K562 (cell line): ENCODE data around the gene FAM83E. TPM values are rescaled to one million over a fixed set of nuclear protein-coding genes. Genes with fewer than 3 reads are reported as not detected.
A peak's percentile ranks its signal among the peaks of the same experiment; 100 is the strongest.

ENCODE experiments used
- CBX3 ChIP-seq, 2 experiments: IDR thresholded peaks; 1 replicate in 1 of 2; 2 replicates in 1 of 2; pipeline ENCODE4 v1.6.1; 2012; ENCODE audit warnings: inconsistent platforms in 2 of 2, low read length in 2 of 2, borderline replicate concordance in 1 of 2, control low read depth in 1 of 2
- CHD2 ChIP-seq: IDR thresholded peaks from 2 replicates; pipeline ENCODE4 v1.6.1; 2011; ENCODE audit warnings: low read depth, low read length
- E2F5 ChIP-seq: sonication (generic); formaldehyde crosslinking; IDR thresholded peaks from 2 replicates; pipeline ENCODE4 v1.8.0; 2022; ENCODE audit warnings: mild to moderate bottlenecking, missing genetic modification reagents
- ELF2 ChIP-seq: fragments of 250-450 bp; sonication (Bioruptor Pico); IDR thresholded peaks from 2 replicates; pipeline ENCODE4 v1.5.0; 2021; ENCODE audit warnings: mild to moderate bottlenecking
- FOXP1 ChIP-seq: sonication (generic); formaldehyde crosslinking; IDR thresholded peaks from 2 replicates; pipeline ENCODE4 v1.8.0; 2022; ENCODE audit warnings: mild to moderate bottlenecking, missing genetic modification reagents
- GATAD2B ChIP-seq: fragments of 450-650 bp; IDR thresholded peaks from 2 replicates; pipeline ENCODE4 v1.6.1; 2017; ENCODE audit warnings: mild to moderate bottlenecking, borderline replicate concordance
- MCM3 ChIP-seq: fragments of 450-650 bp; IDR thresholded peaks from 2 replicates; pipeline ENCODE4 v1.6.1; 2016
- MTA3 ChIP-seq: fragments of 450-650 bp; formaldehyde crosslinking; IDR thresholded peaks from 2 replicates; pipeline ENCODE4 v1.6.1; 2017; ENCODE audit warnings: mild to moderate bottlenecking, borderline replicate concordance
- MTF1 ChIP-seq: fragments of 250-450 bp; sonication (Bioruptor Pico); IDR thresholded peaks from 2 replicates; pipeline ENCODE4 v1.9.0; 2021; ENCODE audit warnings: moderate library complexity, mild to moderate bottlenecking, inconsistent platforms, borderline replicate concordance
- PRPF4 ChIP-seq: fragments of 200-400 bp; formaldehyde crosslinking; IDR thresholded peaks from one replicate; pipeline ENCODE4 v1.6.1; 2017; ENCODE audit warnings: low read length, low read depth, mild to moderate bottlenecking; ENCODE audit not compliant: insufficient read depth, poor library complexity, severe bottlenecking
- PYGO2 ChIP-seq: fragments of 450-650 bp; IDR thresholded peaks from 2 replicates; pipeline ENCODE4 v1.6.1; 2016; ENCODE audit warnings: mild to moderate bottlenecking, missing genetic modification characterization, moderate library complexity, missing compliant biosample characterization
- TRIM25 ChIP-seq: fragments of 450-650 bp; IDR thresholded peaks from 2 replicates; pipeline ENCODE4 v1.7.0; 2016; ENCODE audit warnings: borderline replicate concordance
- ZBTB49 ChIP-seq: sonication (generic); formaldehyde crosslinking; IDR thresholded peaks from 2 replicates; pipeline ENCODE4 v1.8.0; 2022; ENCODE audit warnings: missing genetic modification reagents, mild to moderate bottlenecking, borderline replicate concordance
- ZNF707 ChIP-seq: fragments of 250-450 bp; sonication (Bioruptor Pico); conservative IDR thresholded peaks from 2 replicates; pipeline ENCODE4 v1.8.0; 2022; ENCODE audit warnings: inconsistent platforms, mild to moderate bottlenecking, moderate library complexity
- polyA plus RNA-seq, 8 experiments: library from polyadenylated mRNA; depleted of rRNA in 4 of 8; stranded (reverse) in 5 of 8; unstranded in 3 of 8; fragments of >200 nt; fragmentation: Nextera tagmentation in 2 of 8; fragmentation: Illumina TruSeq in 1 of 8; extraction: Ambion mirVana in 2 of 8; extraction: Trizol in 1 of 8; gene quantifications; 2 replicates each; pipeline versions ENCODE4 v1.2.1 to v1.2.3, GENCODE V29; 2011 to 2014; ENCODE audit warnings: inconsistent platforms in 1 of 8, missing spikeins in 1 of 8
- total RNA-seq, 7 experiments: library from RNA; depleted of rRNA in 6 of 7; stranded (reverse); fragments of >200 nt in 6 of 7; fragmentation: Illumina TruSeq in 2 of 7; extraction: Trizol in 2 of 7; gene quantifications; 2 replicates each; pipeline versions ENCODE4 v1.2.1 to v1.2.3, GENCODE V29; 2011 to 2021; ENCODE audit warnings: low replicate concordance in 1 of 7
- TF ChIP-seq, protein P1 (sequence below), 3 experiments: fragments of 200-800 bp in 1 of 3; fragments of 250-450 bp in 1 of 3; fragments of 450-650 bp in 1 of 3; sonication (Bioruptor Pico) in 1 of 3; sonication (Bioruptor generic) in 1 of 3; formaldehyde crosslinking in 1 of 3; IDR thresholded peaks; 2 replicates each; pipeline versions ENCODE4 v1.6.1 to v1.8.0; 2016 to 2022; ENCODE audit warnings: mild to moderate bottlenecking in 2 of 3, missing genetic modification characterization in 2 of 3, missing compliant biosample characterization in 1 of 3, moderate library complexity in 1 of 3
- TF ChIP-seq, protein P2 (sequence below): fragments of 450-650 bp; IDR thresholded peaks from 2 replicates; pipeline ENCODE4 v1.6.1; 2017; ENCODE audit warnings: mild to moderate bottlenecking, moderate library complexity

FAM83E gene
- total and polyA plus RNA-seq, 9 of the 15 experiments (the other 6 are each of a cell fraction or from before 2014, with no cell fraction given): 0.15 to 0.87 (median 0.29) TPM; not detected in 4

GRCh38 chr19:48660852-48661710 lies 46.2 kb upstream of the FAM83E start (continued):
- TF ChIP-seq ZBTB49 (CRISPR knock-in tag) (no peak), ZNF707 (CRISPR knock-in tag) (no peak), GATAD2B (no peak), CBX3 (IDR thresholded peaks at IDR 0.05; ENCODE audit: borderline replicate concordance in 1 of 2, low read length in 2 of 2) (peak in 1 of 2 experiments; percentile 68; a peak in 1 of 3 replicates), E2F5 (CRISPR knock-in tag) (0 out of 2 replicates have a peak, but pooled peaks have one; percentile 38), ELF2 (no peak), MCM3 (no peak), TRIM25 (no peak), CHD2 (no peak), MTA3 (no peak), PYGO2 (tag) (no peak), MTF1 (CRISPR knock-in tag) (no peak), PRPF4 (no peak), FOXP1 (CRISPR knock-in tag) (no peak)
- TF ChIP-seq, protein P1, sequence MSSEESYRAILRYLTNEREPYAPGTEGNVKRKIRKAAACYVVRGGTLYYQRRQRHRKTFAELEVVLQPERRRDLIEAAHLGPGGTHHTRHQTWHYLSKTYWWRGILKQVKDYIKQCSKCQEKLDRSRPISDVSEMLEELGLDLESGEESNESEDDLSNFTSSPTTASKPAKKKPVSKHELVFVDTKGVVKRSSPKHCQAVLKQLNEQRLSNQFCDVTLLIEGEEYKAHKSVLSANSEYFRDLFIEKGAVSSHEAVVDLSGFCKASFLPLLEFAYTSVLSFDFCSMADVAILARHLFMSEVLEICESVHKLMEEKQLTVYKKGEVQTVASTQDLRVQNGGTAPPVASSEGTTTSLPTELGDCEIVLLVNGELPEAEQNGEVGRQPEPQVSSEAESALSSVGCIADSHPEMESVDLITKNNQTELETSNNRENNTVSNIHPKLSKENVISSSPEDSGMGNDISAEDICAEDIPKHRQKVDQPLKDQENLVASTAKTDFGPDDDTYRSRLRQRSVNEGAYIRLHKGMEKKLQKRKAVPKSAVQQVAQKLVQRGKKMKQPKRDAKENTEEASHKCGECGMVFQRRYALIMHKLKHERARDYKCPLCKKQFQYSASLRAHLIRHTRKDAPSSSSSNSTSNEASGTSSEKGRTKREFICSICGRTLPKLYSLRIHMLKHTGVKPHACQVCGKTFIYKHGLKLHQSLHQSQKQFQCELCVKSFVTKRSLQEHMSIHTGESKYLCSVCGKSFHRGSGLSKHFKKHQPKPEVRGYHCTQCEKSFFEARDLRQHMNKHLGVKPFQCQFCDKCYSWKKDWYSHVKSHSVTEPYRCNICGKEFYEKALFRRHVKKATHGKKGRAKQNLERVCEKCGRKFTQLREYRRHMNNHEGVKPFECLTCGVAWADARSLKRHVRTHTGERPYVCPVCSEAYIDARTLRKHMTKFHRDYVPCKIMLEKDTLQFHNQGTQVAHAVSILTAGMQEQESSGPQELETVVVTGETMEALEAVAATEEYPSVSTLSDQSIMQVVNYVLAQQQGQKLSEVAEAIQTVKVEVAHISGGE (CRISPR knock-in tag; IDR thresholded peaks at IDR 0.05): no peak
- TF ChIP-seq, protein P2, sequence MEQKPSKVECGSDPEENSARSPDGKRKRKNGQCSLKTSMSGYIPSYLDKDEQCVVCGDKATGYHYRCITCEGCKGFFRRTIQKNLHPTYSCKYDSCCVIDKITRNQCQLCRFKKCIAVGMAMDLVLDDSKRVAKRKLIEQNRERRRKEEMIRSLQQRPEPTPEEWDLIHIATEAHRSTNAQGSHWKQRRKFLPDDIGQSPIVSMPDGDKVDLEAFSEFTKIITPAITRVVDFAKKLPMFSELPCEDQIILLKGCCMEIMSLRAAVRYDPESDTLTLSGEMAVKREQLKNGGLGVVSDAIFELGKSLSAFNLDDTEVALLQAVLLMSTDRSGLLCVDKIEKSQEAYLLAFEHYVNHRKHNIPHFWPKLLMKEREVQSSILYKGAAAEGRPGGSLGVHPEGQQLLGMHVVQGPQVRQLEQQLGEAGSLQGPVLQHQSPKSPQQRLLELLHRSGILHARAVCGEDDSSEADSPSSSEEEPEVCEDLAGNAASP: no peak
